Esophagus muscularis mucosa (tissue), 3 donors: ENCODE results near the gene AGBL5.
A peak's percentile ranks its signal among the peaks of the same experiment; 100 is the strongest.

Source experiments
- CTCF ChIP-seq, 3 experiments: fragments of 200-600 bp in 2 of 3; fragments of 450-650 bp in 1 of 3; sonication (generic) in 2 of 3; IDR thresholded peaks; one replicate each; pipeline ENCODE4 v1.5.1; 2017 to 2019; ENCODE audit warnings: antibody characterized with exemption in 3 of 3, mild to moderate bottlenecking in 2 of 3, moderate library complexity in 1 of 3
- POLR2AphosphoS5 ChIP-seq, 2 donors: sonication (generic); formaldehyde crosslinking; IDR thresholded peaks; one replicate each; pipeline ENCODE4 v1.6.1; 2017; ENCODE audit warnings: antibody characterized with exemption in 2 of 2

- peak; percentile 63 to 73 (median 70) for TF ChIP-seq CTCF (IDR thresholded peaks at IDR 0.05)
- TF ChIP-seq POLR2AphosphoS5 (IDR thresholded peaks at IDR 0.05): no peak
These were observed 34.6 kb upstream of the AGBL5 start for GRCh38 chr2:27016801-27017325.
